ENCODE results near the gene NUPR2. TPM values are rescaled to one million over a fixed set of nuclear protein-coding genes. Genes with fewer than 3 reads are reported as not detected.
"Not testable (repeated sequence)": the region's sequence is repeated elsewhere in the genome, so short reads cannot be mapped to it uniquely, and the experiment has no call there.

Gene NUPR2
- total RNA-seq, 1 donor from 2014 or later: 1.5 TPM

GRCh38 chr7:56087445-56087844 lies 28.8 kb downstream of the NUPR2 start:
- no peak overlapping the region for H3K4me3 ChIP-seq (ENCODE audit: low read depth, low read length)
- H3K36me3 ChIP-seq (ENCODE audit: control insufficient read depth, insufficient read depth, low read length): no peaks in the 10 kb centered on the region
- no peak for TF ChIP-seq CTCF (IDR thresholded peaks at IDR 0.05; ENCODE audit: insufficient read depth, low read length, poor library complexity, severe bottlenecking)
- no peaks in the 10 kb centered on the region for H3K27me3 ChIP-seq (ENCODE audit: control insufficient read depth, insufficient read depth, low read length)
- no peak for DNase-seq (ENCODE audit: low read depth)

DNA sequence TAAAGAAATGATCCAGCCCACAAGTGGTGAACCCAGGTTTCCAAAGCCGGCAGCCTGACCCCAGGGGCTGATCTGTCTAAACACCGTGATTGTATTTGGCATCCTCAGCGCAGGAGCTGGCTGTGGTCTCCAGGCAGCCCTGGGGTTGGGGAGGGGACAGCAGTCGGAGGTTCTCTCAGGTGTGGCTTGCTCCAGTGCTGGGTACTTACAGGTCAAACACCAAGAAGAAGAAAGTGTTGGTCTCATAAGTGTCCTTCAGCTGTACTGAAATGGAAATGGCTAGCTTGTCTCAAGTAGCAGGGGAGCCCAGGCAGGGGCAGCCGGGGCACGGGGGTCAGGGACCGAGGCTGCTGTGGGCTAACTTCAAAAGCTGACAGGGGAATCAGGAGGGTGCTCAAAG lies 29.5 kb downstream of the NUPR2 start:
- H3K36me3 ChIP-seq (ENCODE audit: control insufficient read depth, insufficient read depth, low read length): no peaks in the 10 kb centered on the region
- DNase-seq (ENCODE audit: low read depth): no peak
- H3K4me3 ChIP-seq (ENCODE audit: low read depth, low read length): no peak overlapping the region
- no peak for TF ChIP-seq CTCF (IDR thresholded peaks at IDR 0.05; ENCODE audit: insufficient read depth, low read length, poor library complexity, severe bottlenecking)
- H3K27me3 ChIP-seq (ENCODE audit: control insufficient read depth, insufficient read depth, low read length): no peaks in the 10 kb centered on the region

DNA sequence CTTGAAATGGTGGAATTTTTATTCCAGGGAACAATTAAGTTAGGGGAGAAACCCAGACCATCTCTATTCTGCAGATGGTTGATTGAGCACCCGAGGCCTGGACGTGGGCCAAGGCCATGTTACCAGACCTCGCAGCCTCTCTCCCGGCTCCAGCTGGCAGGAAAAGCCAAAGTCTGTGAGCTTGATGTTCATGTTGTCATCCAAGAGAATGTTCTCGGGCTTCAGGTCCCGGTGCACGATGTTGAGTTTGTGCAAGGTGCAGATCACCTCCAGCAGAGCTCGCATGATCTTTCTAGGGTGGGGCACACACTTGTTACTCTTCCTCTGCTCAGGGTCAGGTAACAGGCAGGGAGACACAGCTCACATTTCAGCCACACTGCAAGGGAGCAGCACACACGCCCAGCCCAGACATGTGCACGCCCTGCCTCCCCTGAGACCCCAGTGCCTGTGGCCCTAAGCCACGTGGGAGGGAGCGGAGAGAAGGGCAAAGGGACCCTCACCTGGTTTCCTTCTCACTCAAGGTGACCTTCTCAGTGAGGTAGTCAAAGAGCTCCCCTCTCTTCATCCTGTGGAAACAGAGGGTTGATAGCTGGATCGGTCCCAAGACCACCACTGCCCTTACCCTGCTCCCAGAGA lies 32.9 kb downstream of the NUPR2 start:
- H3K36me3 ChIP-seq (ENCODE audit: control insufficient read depth, insufficient read depth, low read length): peaks cover 2% of the 10 kb centered on the region
- H3K4me3 ChIP-seq (ENCODE audit: low read depth, low read length): no peak overlapping the region
- no peaks in the 10 kb centered on the region for H3K27me3 ChIP-seq (ENCODE audit: control insufficient read depth, insufficient read depth, low read length)
- TF ChIP-seq CTCF (IDR thresholded peaks at IDR 0.05; ENCODE audit: insufficient read depth, low read length, poor library complexity, severe bottlenecking): no peak
- DNase-seq (ENCODE audit: low read depth): no peak

DNA sequence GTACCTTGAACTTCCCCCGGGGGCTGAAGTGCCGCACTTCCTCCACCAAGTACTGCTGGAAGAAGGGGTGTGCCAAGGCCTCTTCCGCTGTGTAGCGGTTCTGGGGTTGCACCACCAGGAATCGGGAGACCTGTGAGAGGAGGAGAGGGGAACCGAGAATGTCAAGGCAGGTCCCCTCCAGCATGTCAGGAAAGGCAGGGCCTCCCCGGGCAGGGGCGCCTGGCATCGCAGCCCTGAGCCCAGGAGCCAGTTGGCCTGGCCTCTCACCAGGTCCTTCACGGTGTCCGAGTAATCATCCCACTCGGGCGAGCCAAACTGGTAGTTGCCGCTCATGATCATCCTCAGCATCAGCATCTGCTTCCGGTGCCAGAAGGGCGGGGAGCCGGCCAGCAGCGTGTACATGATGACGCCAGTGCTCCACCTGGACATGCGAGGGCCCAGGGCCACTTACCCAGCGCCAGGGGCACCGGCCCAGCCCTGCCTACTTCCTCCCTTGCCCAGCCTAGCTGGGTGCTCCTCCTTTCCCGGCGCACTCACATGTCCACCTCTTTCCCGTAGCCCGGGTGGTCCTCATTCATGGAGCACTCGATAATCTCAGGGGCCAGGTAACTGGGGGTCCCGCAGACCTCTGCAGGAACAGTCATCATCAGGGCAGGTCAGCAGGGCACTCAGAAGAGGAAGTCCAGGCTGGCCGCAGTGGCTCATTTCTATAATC lies 34.4 kb downstream of the NUPR2 start:
- H3K36me3 ChIP-seq (ENCODE audit: control insufficient read depth, insufficient read depth, low read length): peaks cover 2% of the 10 kb centered on the region
- no peak overlapping the region for H3K4me3 ChIP-seq (ENCODE audit: low read depth, low read length)
- DNase-seq (ENCODE audit: low read depth): no peak
- no peak for TF ChIP-seq CTCF (IDR thresholded peaks at IDR 0.05; ENCODE audit: insufficient read depth, low read length, poor library complexity, severe bottlenecking)
- no peaks in the 10 kb centered on the region for H3K27me3 ChIP-seq (ENCODE audit: control insufficient read depth, insufficient read depth, low read length)

- H3K27me3 ChIP-seq (ENCODE audit: control insufficient read depth, insufficient read depth, low read length); DNase-seq (ENCODE audit: low read depth); H3K36me3 ChIP-seq (ENCODE audit: control insufficient read depth, insufficient read depth, low read length); H3K4me3 ChIP-seq (ENCODE audit: low read depth, low read length): not testable (repeated sequence)
These were observed 35.3 kb downstream of the NUPR2 start for GRCh38 chr7:56080726-56081435.

GRCh38 chr7:56079450-56080185 lies 36.6 kb downstream of the NUPR2 start:
- H3K36me3 ChIP-seq (ENCODE audit: control insufficient read depth, insufficient read depth, low read length): peaks cover 2% of the 10 kb centered on the region
- TF ChIP-seq CTCF (IDR thresholded peaks at IDR 0.05; ENCODE audit: insufficient read depth, low read length, poor library complexity, severe bottlenecking): no peak

More at GRCh38 chr7:56079450-56080185, 36.6 kb downstream of the NUPR2 start:
- Histone ChIP-seq H3K4me3 (ENCODE audit: low read depth, low read length) (no peak overlapping the region), H3K27me3 (ENCODE audit: control insufficient read depth, insufficient read depth, low read length) (no peaks in the 10 kb centered on the region)
- DNase-seq (ENCODE audit: low read depth): no peak

Measured in kidney epithelial cell (primary cell).